K562 (cell line): ENCODE results near the gene ZNF439. TPM values are rescaled to one million over a fixed set of nuclear protein-coding genes. Genes with fewer than 3 reads are reported as not detected.

Experiments
- COPS2 ChIP-seq: fragments of 450-650 bp; conservative IDR thresholded peaks from 2 replicates; pipeline ENCODE4 v1.6.1; 2016; ENCODE audit warnings: mild to moderate bottlenecking, moderate library complexity
- HNRNPUL1 ChIP-seq: fragments of 200-400 bp; formaldehyde crosslinking; IDR thresholded peaks from 2 replicates; pipeline ENCODE4 v1.6.1; 2017; ENCODE audit warnings: low read length
- IFI16 ChIP-seq: fragments of 250-450 bp; sonication (Bioruptor Pico); IDR thresholded peaks from 2 replicates; pipeline ENCODE4 v2.1.2; 2022; ENCODE audit warnings: mild to moderate bottlenecking, inconsistent platforms
- LEF1 ChIP-seq: fragments of 450-650 bp; IDR thresholded peaks from 2 replicates; pipeline ENCODE4 v1.6.1; 2016; ENCODE audit warnings: mild to moderate bottlenecking
- MBD2 ChIP-seq: sonication (generic); IDR thresholded peaks from 2 replicates; pipeline ENCODE4 v1.6.1; 2016; ENCODE audit warnings: low read depth, borderline replicate concordance
- NONO ChIP-seq, 2 experiments: fragments of 200-400 bp in 1 of 2; fragments of 450-650 bp in 1 of 2; formaldehyde crosslinking in 1 of 2; IDR thresholded peaks; 2 replicates each; pipeline ENCODE4 v1.6.1; 2017; ENCODE audit warnings: low read depth in 2 of 2, mild to moderate bottlenecking in 2 of 2, moderate library complexity in 2 of 2, low read length in 1 of 2
- NR3C1 ChIP-seq: sonication (generic); formaldehyde crosslinking; IDR thresholded peaks from 2 replicates; pipeline ENCODE4 v1.8.1; 2022; ENCODE audit warnings: missing genetic modification reagents
- POLR3G ChIP-seq: IDR thresholded peaks from 2 replicates; pipeline ENCODE4 v1.6.1; 2011; ENCODE audit not compliant: insufficient read length, insufficient replicate concordance; ENCODE audit errors: extremely low read depth
- RBM25 ChIP-seq: fragments of 200-400 bp; formaldehyde crosslinking; IDR thresholded peaks from 2 replicates; pipeline ENCODE4 v1.6.1; 2018; ENCODE audit warnings: low read length, low read depth, moderate library complexity; ENCODE audit not compliant: severe bottlenecking
- SIN3A ChIP-seq, 2 experiments: fragments of 150-350 bp in 1 of 2; IDR thresholded peaks; 2 replicates each; pipeline ENCODE4 v1.6.1; 2011 to 2016; ENCODE audit warnings: borderline replicate concordance in 2 of 2, low read depth in 2 of 2, low read length in 2 of 2, mild to moderate bottlenecking in 2 of 2, moderate library complexity in 2 of 2; ENCODE audit not compliant: control insufficient read depth in 1 of 2
- SMAD2 ChIP-seq: fragments of 150-350 bp; IDR thresholded peaks from 2 replicates; pipeline ENCODE4 v1.6.1; 2014; ENCODE audit warnings: low read depth, mild to moderate bottlenecking, low read length
- SNRNP70 ChIP-seq: fragments of 200-400 bp; formaldehyde crosslinking; optimal IDR thresholded peaks from 2 replicates; pipeline ENCODE3; 2017; ENCODE audit warnings: low read depth, low read length
- TEAD2 ChIP-seq: fragments of 450-650 bp; IDR thresholded peaks from 2 replicates; pipeline ENCODE4 v1.6.1; 2016; ENCODE audit warnings: missing genetic modification characterization, control low read depth, missing compliant biosample characterization
- TRIM28 ChIP-seq: fragments of 450-650 bp; IDR thresholded peaks from 2 replicates; pipeline ENCODE4 v1.6.1; 2017
- WHSC1 ChIP-seq: IDR thresholded peaks from one replicate; pipeline ENCODE4 v1.6.1; 2012; ENCODE audit warnings: low read length, control low read depth, inconsistent platforms
- ZNF146 ChIP-seq: IDR thresholded peaks from one replicate; pipeline ENCODE4 v1.6.1; 2018; ENCODE audit warnings: missing compliant biosample characterization; ENCODE audit not compliant: unreplicated experiment
- ZNF23 ChIP-seq: fragments of 250-450 bp; sonication (Bioruptor Pico); IDR thresholded peaks from 2 replicates; pipeline ENCODE4 v1.4.0; 2020; ENCODE audit warnings: mild to moderate bottlenecking
- ZNF668 ChIP-seq: fragments of 250-450 bp; sonication (Bioruptor Pico); IDR thresholded peaks from 2 replicates; pipeline ENCODE4 v1.8.0; 2022; ENCODE audit warnings: mild to moderate bottlenecking, inconsistent platforms
- ZNF75A ChIP-seq: fragments of 450-650 bp; formaldehyde crosslinking; IDR thresholded peaks from 2 replicates; pipeline ENCODE4 v1.4.0; 2020; ENCODE audit warnings: mild to moderate bottlenecking
- ZNF785 ChIP-seq: fragments of 250-450 bp; sonication (Bioruptor Pico); IDR thresholded peaks from 2 replicates; pipeline ENCODE4 v1.4.0; 2020; ENCODE audit warnings: mild to moderate bottlenecking
- polyA plus RNA-seq, 8 experiments: library from polyadenylated mRNA; depleted of rRNA in 4 of 8; stranded (reverse) in 5 of 8; unstranded in 3 of 8; fragments of >200 nt; fragmentation: Nextera tagmentation in 2 of 8; fragmentation: Illumina TruSeq in 1 of 8; extraction: Ambion mirVana in 2 of 8; extraction: Trizol in 1 of 8; gene quantifications; 2 replicates each; pipeline versions ENCODE4 v1.2.1 to v1.2.3, GENCODE V29; 2011 to 2014; ENCODE audit warnings: inconsistent platforms in 1 of 8, missing spikeins in 1 of 8
- total RNA-seq, 7 experiments: library from RNA; depleted of rRNA in 6 of 7; stranded (reverse); fragments of >200 nt in 6 of 7; fragmentation: Illumina TruSeq in 2 of 7; extraction: Trizol in 2 of 7; gene quantifications; 2 replicates each; pipeline versions ENCODE4 v1.2.1 to v1.2.3, GENCODE V29; 2011 to 2021; ENCODE audit warnings: low replicate concordance in 1 of 7
- TF ChIP-seq, protein P1 (sequence below): fragments of 250-450 bp; sonication (Bioruptor Pico); IDR thresholded peaks from 2 replicates; pipeline ENCODE4 v1.4.0; 2020; ENCODE audit warnings: mild to moderate bottlenecking, moderate library complexity
- TF ChIP-seq, protein P2 (sequence below), 2 experiments: fragments of 450-650 bp in 1 of 2; sonication (generic) in 1 of 2; formaldehyde crosslinking in 1 of 2; IDR thresholded peaks in 1 of 2; conservative IDR thresholded peaks in 1 of 2; 2 replicates each; pipeline versions ENCODE4 v1.6.1 to v1.8.1; 2016 to 2023; ENCODE audit warnings: mild to moderate bottlenecking in 2 of 2, moderate library complexity in 2 of 2, inconsistent platforms in 1 of 2, missing genetic modification reagents in 1 of 2
- TF ChIP-seq, protein P3 (sequence below), 2 experiments: fragments of 450-650 bp; IDR thresholded peaks; 2 replicates each; pipeline ENCODE4 v1.6.1; 2018; ENCODE audit warnings: mild to moderate bottlenecking in 2 of 2, low read depth in 1 of 2; ENCODE audit not compliant: partially characterized antibody in 2 of 2

The ZNF439 gene
- total and polyA plus RNA-seq, 9 of the 15 experiments (the other 6 are each of a cell fraction or from before 2014, with no cell fraction given), result 0.04 to 0.18 (median 0.10) TPM; not detected in 3

DNA sequence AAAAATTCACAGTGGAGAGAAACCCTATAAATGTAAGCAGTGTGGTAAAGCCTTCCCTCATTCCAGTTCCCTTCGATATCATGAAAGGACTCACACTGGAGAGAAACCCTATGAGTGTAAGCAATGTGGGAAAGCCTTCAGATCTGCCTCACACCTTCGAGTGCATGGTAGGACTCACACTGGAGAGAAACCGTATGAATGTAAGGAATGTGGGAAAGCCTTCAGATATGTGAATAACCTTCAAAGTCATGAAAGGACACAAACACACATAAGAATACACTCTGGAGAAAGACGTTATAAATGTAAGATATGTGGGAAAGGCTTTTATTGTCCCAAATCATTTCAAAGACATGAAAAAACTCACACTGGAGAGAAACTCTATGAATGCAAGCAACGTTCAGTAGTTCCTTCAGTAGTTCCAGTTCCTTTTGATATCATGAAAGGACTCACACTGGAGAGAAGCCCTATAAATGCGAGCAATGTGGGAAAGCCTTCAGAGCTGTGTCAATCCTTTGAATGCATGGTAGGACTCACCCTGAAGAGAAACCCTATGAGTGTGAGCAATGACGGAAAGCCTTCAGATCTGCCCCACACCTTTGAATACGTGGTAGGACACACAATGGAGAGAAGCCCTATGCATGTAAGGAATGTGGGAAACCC, 16.1 kb upstream of the ZNF439 start (continued):
- TF ChIP-seq, protein P1, sequence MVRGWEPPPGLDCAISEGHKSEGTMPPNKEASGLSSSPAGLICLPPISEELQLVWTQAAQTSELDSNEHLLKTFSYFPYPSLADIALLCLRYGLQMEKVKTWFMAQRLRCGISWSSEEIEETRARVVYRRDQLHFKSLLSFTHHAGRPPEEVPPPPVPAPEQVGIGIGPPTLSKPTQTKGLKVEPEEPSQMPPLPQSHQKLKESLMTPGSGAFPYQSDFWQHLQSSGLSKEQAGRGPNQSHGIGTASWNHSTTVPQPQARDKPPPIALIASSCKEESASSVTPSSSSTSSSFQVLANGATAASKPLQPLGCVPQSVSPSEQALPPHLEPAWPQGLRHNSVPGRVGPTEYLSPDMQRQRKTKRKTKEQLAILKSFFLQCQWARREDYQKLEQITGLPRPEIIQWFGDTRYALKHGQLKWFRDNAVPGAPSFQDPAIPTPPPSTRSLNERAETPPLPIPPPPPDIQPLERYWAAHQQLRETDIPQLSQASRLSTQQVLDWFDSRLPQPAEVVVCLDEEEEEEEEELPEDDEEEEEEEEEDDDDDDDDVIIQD (CRISPR knock-in tag), result no peak
- TF ChIP-seq NONO (IDR thresholded peaks at IDR 0.05; ENCODE audit: low read depth in 2 of 2, low read length in 1 of 2) (no peak), ZNF146 (no peak), WHSC1 (no peak), ZNF668 (CRISPR knock-in tag) (no peak), RBM25 (peak; percentile 48), NR3C1 (CRISPR knock-in tag) (no peak), HNRNPUL1 (no peak), MBD2 (no peak), COPS2 (no peak), ZNF23 (CRISPR knock-in tag) (no peak), POLR3G (no peak), SIN3A (IDR thresholded peaks at IDR 0.05; ENCODE audit: borderline replicate concordance in 2 of 2, control insufficient read depth in 1 of 2, low read depth in 2 of 2, low read length in 2 of 2) (no peak), ZNF785 (CRISPR knock-in tag) (no peak), ZNF75A (CRISPR knock-in tag) (peak; percentile 94), SNRNP70 (no peak), TRIM28 (peak; percentile 95), LEF1 (no peak), IFI16 (CRISPR knock-in tag) (no peak), SMAD2 (no peak), TEAD2 (tag) (peak; percentile 64; the same call in 1 of the 2 replicates)
- TF ChIP-seq, protein P2, sequence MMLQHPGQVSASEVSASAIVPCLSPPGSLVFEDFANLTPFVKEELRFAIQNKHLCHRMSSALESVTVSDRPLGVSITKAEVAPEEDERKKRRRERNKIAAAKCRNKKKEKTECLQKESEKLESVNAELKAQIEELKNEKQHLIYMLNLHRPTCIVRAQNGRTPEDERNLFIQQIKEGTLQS (IDR thresholded peaks at IDR 0.05), result no peak
- TF ChIP-seq, protein P2 (CRISPR knock-in tag; conservative IDR thresholded peaks at IDR 0.05), result no peak
- TF ChIP-seq, protein P3, sequence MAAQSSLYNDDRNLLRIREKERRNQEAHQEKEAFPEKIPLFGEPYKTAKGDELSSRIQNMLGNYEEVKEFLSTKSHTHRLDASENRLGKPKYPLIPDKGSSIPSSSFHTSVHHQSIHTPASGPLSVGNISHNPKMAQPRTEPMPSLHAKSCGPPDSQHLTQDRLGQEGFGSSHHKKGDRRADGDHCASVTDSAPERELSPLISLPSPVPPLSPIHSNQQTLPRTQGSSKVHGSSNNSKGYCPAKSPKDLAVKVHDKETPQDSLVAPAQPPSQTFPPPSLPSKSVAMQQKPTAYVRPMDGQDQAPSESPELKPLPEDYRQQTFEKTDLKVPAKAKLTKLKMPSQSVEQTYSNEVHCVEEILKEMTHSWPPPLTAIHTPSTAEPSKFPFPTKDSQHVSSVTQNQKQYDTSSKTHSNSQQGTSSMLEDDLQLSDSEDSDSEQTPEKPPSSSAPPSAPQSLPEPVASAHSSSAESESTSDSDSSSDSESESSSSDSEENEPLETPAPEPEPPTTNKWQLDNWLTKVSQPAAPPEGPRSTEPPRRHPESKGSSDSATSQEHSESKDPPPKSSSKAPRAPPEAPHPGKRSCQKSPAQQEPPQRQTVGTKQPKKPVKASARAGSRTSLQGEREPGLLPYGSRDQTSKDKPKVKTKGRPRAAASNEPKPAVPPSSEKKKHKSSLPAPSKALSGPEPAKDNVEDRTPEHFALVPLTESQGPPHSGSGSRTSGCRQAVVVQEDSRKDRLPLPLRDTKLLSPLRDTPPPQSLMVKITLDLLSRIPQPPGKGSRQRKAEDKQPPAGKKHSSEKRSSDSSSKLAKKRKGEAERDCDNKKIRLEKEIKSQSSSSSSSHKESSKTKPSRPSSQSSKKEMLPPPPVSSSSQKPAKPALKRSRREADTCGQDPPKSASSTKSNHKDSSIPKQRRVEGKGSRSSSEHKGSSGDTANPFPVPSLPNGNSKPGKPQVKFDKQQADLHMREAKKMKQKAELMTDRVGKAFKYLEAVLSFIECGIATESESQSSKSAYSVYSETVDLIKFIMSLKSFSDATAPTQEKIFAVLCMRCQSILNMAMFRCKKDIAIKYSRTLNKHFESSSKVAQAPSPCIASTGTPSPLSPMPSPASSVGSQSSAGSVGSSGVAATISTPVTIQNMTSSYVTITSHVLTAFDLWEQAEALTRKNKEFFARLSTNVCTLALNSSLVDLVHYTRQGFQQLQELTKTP (IDR thresholded peaks at IDR 0.05; ENCODE audit: low read depth in 1 of 2, partially characterized antibody in 2 of 2), result peak in 1 of 2 experiments; percentile 65
